Measurements from ENCODE around the gene GNG2. TPM values are rescaled to one million over a fixed set of nuclear protein-coding genes. Genes with fewer than 3 reads are reported as not detected.

The GNG2 gene
- total RNA-seq, 1 experiment from 2014 or later = 7.0 TPM

DNA sequence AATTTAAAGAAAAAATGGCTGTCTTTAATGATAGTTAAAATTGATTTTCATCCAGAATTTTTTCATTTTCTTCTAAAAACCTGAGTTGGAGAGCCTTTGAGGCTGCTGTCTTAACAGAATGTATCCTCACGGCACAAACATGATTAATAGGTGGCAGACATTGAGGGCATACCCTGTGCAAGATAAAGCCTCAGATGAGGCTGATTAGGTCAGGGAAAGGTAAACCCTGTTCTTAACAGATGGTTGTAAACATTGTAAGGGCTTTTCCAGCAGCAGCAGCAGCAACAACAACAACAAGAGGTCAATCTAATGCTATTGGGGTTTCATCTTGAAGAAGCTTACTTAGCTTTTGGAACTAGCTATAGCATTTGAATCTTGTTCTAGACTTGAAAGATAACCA lies 17.4 kb downstream of the GNG2 start:
- Histone ChIP-seq H2BK12ac (ENCODE audit: insufficient read length, low read depth, low read length) (no peak overlapping the region), H3K9ac (ENCODE audit: extremely low read depth, insufficient read length, low read length) (no peak overlapping the region), H3K4me1 (ENCODE audit: insufficient read depth, low read length) (no peaks in the 10 kb centered on the region), H2BK5ac (ENCODE audit: insufficient read length, low read length) (no peak overlapping the region), H3K27ac (ENCODE audit: insufficient read length, low read depth, low read length) (no peak overlapping the region), H4K5ac (ENCODE audit: insufficient read length, low read depth, low read length) (no peak overlapping the region), H3K27me3 (ENCODE audit: insufficient read depth, low read length) (no peaks in the 10 kb centered on the region), H3T11ph (ENCODE audit: low read length) (no peak overlapping the region), H3K23me2 (ENCODE audit: insufficient read length, low read depth, low read length, poor library complexity, severe bottlenecking) (no peaks in the 10 kb centered on the region), H3K56ac (ENCODE audit: insufficient read length, low read depth, low read length) (no peak overlapping the region), H3K18ac (ENCODE audit: insufficient read length, low read depth, low read length) (no peak overlapping the region), H3K9me3 (ENCODE audit: control insufficient read depth, low read depth, low read length) (no peaks in the 10 kb centered on the region), H2BK20ac (ENCODE audit: low read depth, low read length, poor library complexity, severe bottlenecking) (no peak overlapping the region), H3K79me1 (ENCODE audit: insufficient read depth, low read depth, low read length, poor library complexity, severe bottlenecking) (no peaks in the 10 kb centered on the region), H2AFZ (ENCODE audit: low read length) (no peak overlapping the region), H3K4me2 (ENCODE audit: insufficient read depth, insufficient read length, low read length) (no peak overlapping the region), H3K23ac (ENCODE audit: insufficient read length, low read depth, low read length) (no peak overlapping the region), H3K14ac (ENCODE audit: insufficient read depth, low read length) (no peak overlapping the region), H4K20me1 (ENCODE audit: control insufficient read depth, insufficient read depth, insufficient read length) (no peaks in the 10 kb centered on the region), H2AK5ac (ENCODE audit: insufficient read length, low read length) (no peak overlapping the region), H4K8ac (replicated peaks; ENCODE audit: insufficient read length, low read depth, low read length) (no peak overlapping the region), H2BK120ac (ENCODE audit: low read depth, low read length, poor library complexity, severe bottlenecking) (no peak overlapping the region), H4K91ac (ENCODE audit: insufficient read length, low read depth, low read length) (no peak overlapping the region), H3K4ac (ENCODE audit: low read depth, low read length) (no peak overlapping the region), H2BK15ac (ENCODE audit: low read depth, low read length) (no peak overlapping the region), H3K79me2 (ENCODE audit: insufficient read depth, low read length) (no peaks in the 10 kb centered on the region)
- no peaks in the 10 kb centered on the region for H3K27me3 Mint-ChIP-seq (ENCODE audit: low read depth)
- no peaks in the 10 kb centered on the region for H3K9me3 Mint-ChIP-seq
- H3K36me3 Mint-ChIP-seq (ENCODE audit: insufficient read depth in 1 of 3, low read depth in 3 of 3) = no peaks in the 10 kb centered on the region
- no peak overlapping the region for H3K4me3 Mint-ChIP-seq
- no CpG with 5 or more reads among the region's 1 CpG for WGBS (ENCODE audit: extremely low coverage, insufficient read length, low lambda C conversion rate)
- H3K4me1 Mint-ChIP-seq = no peaks in the 10 kb centered on the region
- no peak overlapping the region for H3K27ac Mint-ChIP-seq
- DNase-seq = no peak
- TF ChIP-seq, protein P1, sequence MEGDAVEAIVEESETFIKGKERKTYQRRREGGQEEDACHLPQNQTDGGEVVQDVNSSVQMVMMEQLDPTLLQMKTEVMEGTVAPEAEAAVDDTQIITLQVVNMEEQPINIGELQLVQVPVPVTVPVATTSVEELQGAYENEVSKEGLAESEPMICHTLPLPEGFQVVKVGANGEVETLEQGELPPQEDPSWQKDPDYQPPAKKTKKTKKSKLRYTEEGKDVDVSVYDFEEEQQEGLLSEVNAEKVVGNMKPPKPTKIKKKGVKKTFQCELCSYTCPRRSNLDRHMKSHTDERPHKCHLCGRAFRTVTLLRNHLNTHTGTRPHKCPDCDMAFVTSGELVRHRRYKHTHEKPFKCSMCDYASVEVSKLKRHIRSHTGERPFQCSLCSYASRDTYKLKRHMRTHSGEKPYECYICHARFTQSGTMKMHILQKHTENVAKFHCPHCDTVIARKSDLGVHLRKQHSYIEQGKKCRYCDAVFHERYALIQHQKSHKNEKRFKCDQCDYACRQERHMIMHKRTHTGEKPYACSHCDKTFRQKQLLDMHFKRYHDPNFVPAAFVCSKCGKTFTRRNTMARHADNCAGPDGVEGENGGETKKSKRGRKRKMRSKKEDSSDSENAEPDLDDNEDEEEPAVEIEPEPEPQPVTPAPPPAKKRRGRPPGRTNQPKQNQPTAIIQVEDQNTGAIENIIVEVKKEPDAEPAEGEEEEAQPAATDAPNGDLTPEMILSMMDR (conservative IDR thresholded peaks at IDR 0.05) = no peak
